OCI-LY3 (cell line): ENCODE measurements around the gene SURF2.

Experiments
- H2AFZ ChIP-seq: fragments of 200-600, 300-600 bp; shearing (Covaris generic); 2 replicates; pipeline ENCODE4 v1.6.0; 2014; ENCODE audit warnings: antibody characterized with exemption, low read depth, low read length
- H3K27ac ChIP-seq: fragments of 200-600, 300-600 bp; sonication (generic); 2 replicates; pipeline ENCODE4 v1.5.1; 2014; ENCODE audit warnings: mild to moderate bottlenecking, low read length, moderate library complexity, mixed read lengths
- H3K27me3 ChIP-seq: fragments of 200-600, 300-600 bp; sonication (generic); 2 replicates; pipeline ENCODE4 v1.6.1; 2014; ENCODE audit warnings: low read depth, low read length, mixed read lengths
- H3K36me3 ChIP-seq: fragments of 200-600, 300-600 bp; sonication (generic); replicated peaks from 2 replicates; pipeline ENCODE3; 2014; ENCODE audit warnings: low read depth, low read length, mixed read lengths
- H3K4me1 ChIP-seq: fragments of 300-600, 200-600 bp; sonication (generic); 2 replicates; pipeline ENCODE4 v1.6.1; 2014; ENCODE audit warnings: low read length, mixed read lengths
- H3K4me2 ChIP-seq: fragments of 200-600, 300-600 bp; sonication (generic); 2 replicates; pipeline ENCODE4 v1.6.1; 2014; ENCODE audit warnings: low read length, mixed read lengths
- H3K4me3 ChIP-seq: fragments of 300-600, 200-600 bp; sonication (generic); 2 replicates; pipeline ENCODE4 v1.5.1; 2014; ENCODE audit warnings: antibody characterized with exemption, mild to moderate bottlenecking, low read length, moderate library complexity
- H3K79me2 ChIP-seq: fragments of 300-600, 200-600 bp; shearing (Covaris generic); 2 replicates; pipeline ENCODE4 v1.6.1; 2014; ENCODE audit warnings: mild to moderate bottlenecking, low read length, mixed read lengths
- H3K9ac ChIP-seq: fragments of 300-600, 200-600 bp; shearing (Covaris generic); 2 replicates; pipeline ENCODE4 v1.6.0; 2014; ENCODE audit warnings: mild to moderate bottlenecking, low read length, moderate library complexity
- H3K9me3 ChIP-seq: fragments of 200-600, 300-600 bp; shearing (Covaris generic); 2 replicates; pipeline ENCODE4 v1.6.1; 2014; ENCODE audit warnings: low read length, mixed read lengths; ENCODE audit not compliant: insufficient read depth
- H4K20me1 ChIP-seq: fragments of 200-600, 300-600 bp; sonication (generic); 2 replicates; pipeline ENCODE4 v1.6.1; 2016; ENCODE audit warnings: low read length, mixed read lengths; ENCODE audit not compliant: insufficient read depth
- EZH2phosphoT487 ChIP-seq: fragments of 200-600 bp; shearing (Covaris generic); IDR thresholded peaks from 2 replicates; pipeline ENCODE4 v1.6.1; 2018; ENCODE audit warnings: antibody characterized with exemption, mixed run types, low read depth
- TF ChIP-seq, protein P1 (sequence below): fragments of 200-600, 300-600 bp; sonication (generic); IDR thresholded peaks from 2 replicates; pipeline ENCODE4 v1.5.1; 2014; ENCODE audit warnings: antibody characterized with exemption, low read length, low read depth

SURF2 gene

GRCh38 chr9:133348718-133349573 lies 7.4 kb upstream of the SURF2 start:
- H3K27ac ChIP-seq = peak overlapping the region; percentile 81
- no peaks in the 10 kb centered on the region for H3K9me3 ChIP-seq
- peak overlapping the region; percentile 96 for H3K4me2 ChIP-seq
- peaks cover 51% of the 10 kb centered on the region for H3K79me2 ChIP-seq
- H4K20me1 ChIP-seq = peaks cover 42% of the 10 kb centered on the region
- H2AFZ ChIP-seq = no peak overlapping the region
- H3K9ac ChIP-seq = peak overlapping the region; percentile 100
- no peaks in the 10 kb centered on the region for H3K27me3 ChIP-seq
- H3K36me3 ChIP-seq = peaks cover 74% of the 10 kb centered on the region
- TF ChIP-seq EZH2phosphoT487 = no peak
- TF ChIP-seq, protein P1, sequence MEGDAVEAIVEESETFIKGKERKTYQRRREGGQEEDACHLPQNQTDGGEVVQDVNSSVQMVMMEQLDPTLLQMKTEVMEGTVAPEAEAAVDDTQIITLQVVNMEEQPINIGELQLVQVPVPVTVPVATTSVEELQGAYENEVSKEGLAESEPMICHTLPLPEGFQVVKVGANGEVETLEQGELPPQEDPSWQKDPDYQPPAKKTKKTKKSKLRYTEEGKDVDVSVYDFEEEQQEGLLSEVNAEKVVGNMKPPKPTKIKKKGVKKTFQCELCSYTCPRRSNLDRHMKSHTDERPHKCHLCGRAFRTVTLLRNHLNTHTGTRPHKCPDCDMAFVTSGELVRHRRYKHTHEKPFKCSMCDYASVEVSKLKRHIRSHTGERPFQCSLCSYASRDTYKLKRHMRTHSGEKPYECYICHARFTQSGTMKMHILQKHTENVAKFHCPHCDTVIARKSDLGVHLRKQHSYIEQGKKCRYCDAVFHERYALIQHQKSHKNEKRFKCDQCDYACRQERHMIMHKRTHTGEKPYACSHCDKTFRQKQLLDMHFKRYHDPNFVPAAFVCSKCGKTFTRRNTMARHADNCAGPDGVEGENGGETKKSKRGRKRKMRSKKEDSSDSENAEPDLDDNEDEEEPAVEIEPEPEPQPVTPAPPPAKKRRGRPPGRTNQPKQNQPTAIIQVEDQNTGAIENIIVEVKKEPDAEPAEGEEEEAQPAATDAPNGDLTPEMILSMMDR = no peak
- H3K4me1 ChIP-seq = peaks cover 20% of the 10 kb centered on the region
- peak overlapping the region; percentile 89 for H3K4me3 ChIP-seq

DNA sequence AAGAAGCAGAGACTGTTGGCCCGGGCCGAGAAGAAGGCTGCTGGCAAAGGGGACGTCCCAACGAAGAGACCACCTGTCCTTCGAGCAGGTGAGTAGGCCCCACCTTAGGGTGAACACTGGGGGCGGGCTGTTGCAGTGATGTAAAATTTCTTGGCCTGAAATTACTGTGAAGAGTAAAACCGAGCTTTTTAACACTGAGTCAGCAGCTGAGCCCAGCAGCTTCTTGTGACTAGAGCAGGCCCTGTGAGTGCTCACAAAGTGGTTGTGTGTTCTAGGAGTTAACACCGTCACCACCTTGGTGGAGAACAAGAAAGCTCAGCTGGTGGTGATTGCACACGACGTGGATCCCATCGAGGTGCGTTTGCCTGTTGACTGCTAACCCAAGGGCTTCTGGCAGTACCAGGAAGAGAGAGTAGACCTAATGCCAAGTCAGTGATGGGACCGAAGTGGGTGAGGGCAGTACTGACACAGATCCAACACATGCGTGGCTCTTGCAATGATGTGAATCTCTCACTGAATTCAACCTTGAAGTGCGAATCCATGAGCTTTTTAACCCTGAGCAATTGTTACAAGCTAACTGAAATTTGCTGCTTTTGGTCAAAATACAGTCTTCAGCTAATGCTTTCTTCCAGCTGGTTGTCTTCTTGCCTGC lies 6.3 kb upstream of the SURF2 start:
- no peaks in the 10 kb centered on the region for H3K9me3 ChIP-seq
- peaks cover 63% of the 10 kb centered on the region for H3K36me3 ChIP-seq
- no peak overlapping the region for H2AFZ ChIP-seq
- H4K20me1 ChIP-seq = peaks cover 42% of the 10 kb centered on the region
- TF ChIP-seq EZH2phosphoT487 = no peak
- TF ChIP-seq, protein P1 = no peak
- H3K27ac ChIP-seq = no peak overlapping the region
- H3K27me3 ChIP-seq = no peaks in the 10 kb centered on the region
- 0 out of 2 replicates have a peak overlapping the region, but pooled peaks have one; percentile 89 for H3K4me3 ChIP-seq
- H3K79me2 ChIP-seq = peaks cover 57% of the 10 kb centered on the region
- peaks cover 25% of the 10 kb centered on the region for H3K4me1 ChIP-seq
- peak overlapping the region; percentile 96; the same call in 1 of the 2 replicates for H3K4me2 ChIP-seq
- no peak overlapping the region for H3K9ac ChIP-seq

DNA sequence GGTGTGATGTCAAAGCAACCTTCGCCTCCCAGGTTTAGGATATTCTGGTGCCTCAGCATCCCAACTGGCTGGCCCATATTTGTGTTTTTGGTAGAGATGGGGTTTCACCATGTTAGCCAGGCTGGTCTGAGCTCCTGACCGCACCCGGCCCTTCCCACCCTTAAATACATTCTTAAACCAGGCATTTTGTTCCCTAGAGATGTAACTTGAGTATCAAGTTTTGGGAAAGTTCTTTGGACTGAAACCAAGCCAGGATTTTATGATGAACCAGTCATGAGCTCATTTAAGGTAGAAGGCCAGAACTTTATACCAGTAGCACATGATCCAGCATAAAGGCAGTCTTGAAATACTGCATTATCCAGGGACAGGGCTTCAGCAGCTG lies 4.8 kb upstream of the SURF2 start:
- H4K20me1 ChIP-seq = peaks cover 38% of the 10 kb centered on the region
- H3K4me1 ChIP-seq = peaks cover 24% of the 10 kb centered on the region
- peaks cover 49% of the 10 kb centered on the region for H3K36me3 ChIP-seq

More for the DNA sequence above, 4.8 kb upstream of the SURF2 start:
- H3K27me3 ChIP-seq = no peaks in the 10 kb centered on the region
- TF ChIP-seq, protein P1 = no peak
- TF ChIP-seq EZH2phosphoT487 = no peak
- H3K4me2 ChIP-seq = no peak overlapping the region
- H3K9me3 ChIP-seq = no peaks in the 10 kb centered on the region
- no peak overlapping the region for H2AFZ ChIP-seq
- H3K27ac ChIP-seq = 0 out of 2 replicates have a peak overlapping the region, but pooled peaks have one; percentile 23
- peaks cover 53% of the 10 kb centered on the region for H3K79me2 ChIP-seq
- no peak overlapping the region for H3K9ac ChIP-seq
- H3K4me3 ChIP-seq = no peak overlapping the region
